Panc1 (cell line): ENCODE measurements around the gene LAMB4. TPM values are rescaled to one million over a fixed set of nuclear protein-coding genes. Genes with fewer than 3 reads are reported as not detected.

Source experiments
- ATAC-seq: fragments of 200-7000 bp; cut with Tn5 transposase; 2 replicates; pipeline ENCODE4 v1.9.1; 2020; ENCODE audit warnings: mild to moderate bottlenecking, moderate library complexity
- BruUV-seq: library from RNA; stranded (reverse); fragments of 400-500 nt; replicated peaks from 2 replicates; lab custom pipeline; 2021; lab: Mats Ljungman, UMichigan
- CTCF ChIA-PET: fragments of 300-600 bp; sonication (Branson Sonifier 250); formaldehyde crosslinking; loops from one replicate; lab custom pipeline; 2022; ENCODE audit warnings: antibody characterized with exemption; lab: Charles Lee
- POLR2A ChIA-PET: fragments of 300-600 bp; sonication (Branson Sonifier 250); formaldehyde crosslinking; loops from one replicate; lab custom pipeline; 2022; ENCODE audit warnings: antibody characterized with exemption; lab: Charles Lee
- DNase-seq: peaks from one replicate; pipeline ENCODE4 v3.0.0-alpha.2; 2010; ENCODE audit warnings: low read depth, low spot score
- H3K27ac ChIP-seq: 2 replicates; pipeline ENCODE4 v1.5.1; 2011; ENCODE audit warnings: mild to moderate bottlenecking, low read length, inconsistent platforms
- H3K27me3 ChIP-seq: fragments of 200-500 bp; sonication (Bioruptor generic); 2 replicates; pipeline ENCODE4 v1.6.0; 2014; ENCODE audit warnings: low read length, inconsistent platforms; ENCODE audit not compliant: control insufficient read depth, insufficient read depth
- H3K36me3 ChIP-seq: fragments of 200-500 bp; sonication (Bioruptor generic); 2 replicates; pipeline ENCODE4 v1.5.1; 2014; ENCODE audit warnings: inconsistent platforms, mild to moderate bottlenecking, low read length, moderate library complexity; ENCODE audit not compliant: control insufficient read depth, insufficient read depth
- H3K4me1 ChIP-seq: 2 replicates; pipeline ENCODE4 v1.5.1; 2011; ENCODE audit warnings: inconsistent platforms, mild to moderate bottlenecking, low read length, moderate library complexity; ENCODE audit not compliant: control insufficient read depth, insufficient read depth
- H3K4me3 ChIP-seq, 2 experiments: 2 replicates each; pipeline ENCODE4 v1.5.1; 2011 to 2012; ENCODE audit warnings: low read depth in 2 of 2, low read length in 2 of 2, mild to moderate bottlenecking in 2 of 2, inconsistent platforms in 1 of 2, moderate library complexity in 1 of 2
- H3K9me3 ChIP-seq: fragments of 200-500 bp; sonication (Bioruptor generic); 2 replicates; pipeline ENCODE4 v1.5.1; 2014; ENCODE audit warnings: low read depth, mild to moderate bottlenecking, inconsistent platforms, low read length, moderate library complexity; ENCODE audit not compliant: control insufficient read depth, insufficient read depth
- POLR2AphosphoS5 ChIP-seq: IDR thresholded peaks from 2 replicates; pipeline ENCODE4 v1.6.1; 2012; ENCODE audit warnings: mild to moderate bottlenecking, low read depth, low read length, moderate library complexity
- SIN3A ChIP-seq: IDR thresholded peaks from 2 replicates; pipeline ENCODE4 v1.6.1; 2012; ENCODE audit warnings: low read depth, mild to moderate bottlenecking, low read length, moderate library complexity, borderline replicate concordance; ENCODE audit not compliant: insufficient read depth
- TCF7L2 ChIP-seq: IDR thresholded peaks from 2 replicates; pipeline ENCODE4 v1.6.1; 2011; ENCODE audit warnings: mild to moderate bottlenecking, low read depth, low read length, inconsistent platforms
- in situ Hi-C: cut with HindIII; loops from 2 replicates; pipeline ENCODE4 v1.10.0; 2016; ENCODE audit warnings: low sequenced_read_pairs, low pct_unique_long_range_greater_than_20kb
- intact Hi-C: fragments of 100-400 bp; cut with micrococcal nuclease; formaldehyde crosslinking; loops from one replicate; pipeline ENCODE4 v1.10.0; 2022; ENCODE audit not compliant: unreplicated experiment
- total RNA-seq: library from RNA; stranded (reverse); gene quantifications from one replicate; pipeline ENCODE4 v1.2.1, GENCODE V29; 2021; ENCODE audit not compliant: unreplicated experiment
- TF ChIP-seq, protein P1 (sequence below), 2 experiments: IDR thresholded peaks; 2 replicates each; pipeline ENCODE4 v1.6.1; 2011 to 2012; ENCODE audit warnings: low read depth in 2 of 2, control low read depth in 1 of 2, low read length in 1 of 2, mild to moderate bottlenecking in 1 of 2, moderate library complexity in 1 of 2; ENCODE audit not compliant: insufficient read depth in 1 of 2
- TF ChIP-seq, protein P2 (sequence below): fragments of 450-650 bp; IDR thresholded peaks from 2 replicates; pipeline ENCODE4 v1.5.1; 2017; ENCODE audit warnings: mild to moderate bottlenecking

Gene LAMB4
- total RNA-seq, 1 experiment from 2014 or later, result not detected

DNA sequence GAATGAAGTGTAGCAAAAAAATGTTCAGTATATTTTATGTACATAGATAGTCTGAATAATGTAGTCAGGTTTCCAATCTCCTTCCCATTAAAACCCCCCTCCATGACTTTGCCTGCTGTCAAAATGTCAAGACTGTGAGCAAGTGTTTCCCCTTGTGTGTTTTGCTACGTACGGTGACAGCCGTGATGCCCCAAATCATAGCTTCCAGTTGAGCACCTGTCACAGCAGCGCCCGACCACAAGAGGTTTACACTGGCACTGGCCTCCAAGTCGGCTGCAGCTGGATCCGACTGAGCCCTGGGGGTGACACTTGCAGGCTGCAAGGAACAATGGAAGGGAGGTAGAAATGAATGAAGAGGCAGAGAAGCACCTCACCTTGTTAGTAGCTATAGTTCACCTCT, 62.3 kb downstream of the LAMB4 start:
- Histone ChIP-seq H3K4me3 (no peak overlapping the region), H3K4me1 (peaks cover 2% of the 10 kb centered on the region; the same call in 1 of the 2 replicates), H3K27me3 (no peaks in the 10 kb centered on the region), H3K9me3 (no peaks in the 10 kb centered on the region), H3K36me3 (no peaks in the 10 kb centered on the region), H3K27ac (no peak overlapping the region)
- intact Hi-C loops, result no loop called here
- ChIA-PET POLR2A (no interaction called here), CTCF (no interaction called here)
- no peak for ATAC-seq
- BruUV-seq, result no TSS peak
- TF ChIP-seq TCF7L2 (no peak), SIN3A (no peak), POLR2AphosphoS5 (no peak)
- TF ChIP-seq, protein P1, sequence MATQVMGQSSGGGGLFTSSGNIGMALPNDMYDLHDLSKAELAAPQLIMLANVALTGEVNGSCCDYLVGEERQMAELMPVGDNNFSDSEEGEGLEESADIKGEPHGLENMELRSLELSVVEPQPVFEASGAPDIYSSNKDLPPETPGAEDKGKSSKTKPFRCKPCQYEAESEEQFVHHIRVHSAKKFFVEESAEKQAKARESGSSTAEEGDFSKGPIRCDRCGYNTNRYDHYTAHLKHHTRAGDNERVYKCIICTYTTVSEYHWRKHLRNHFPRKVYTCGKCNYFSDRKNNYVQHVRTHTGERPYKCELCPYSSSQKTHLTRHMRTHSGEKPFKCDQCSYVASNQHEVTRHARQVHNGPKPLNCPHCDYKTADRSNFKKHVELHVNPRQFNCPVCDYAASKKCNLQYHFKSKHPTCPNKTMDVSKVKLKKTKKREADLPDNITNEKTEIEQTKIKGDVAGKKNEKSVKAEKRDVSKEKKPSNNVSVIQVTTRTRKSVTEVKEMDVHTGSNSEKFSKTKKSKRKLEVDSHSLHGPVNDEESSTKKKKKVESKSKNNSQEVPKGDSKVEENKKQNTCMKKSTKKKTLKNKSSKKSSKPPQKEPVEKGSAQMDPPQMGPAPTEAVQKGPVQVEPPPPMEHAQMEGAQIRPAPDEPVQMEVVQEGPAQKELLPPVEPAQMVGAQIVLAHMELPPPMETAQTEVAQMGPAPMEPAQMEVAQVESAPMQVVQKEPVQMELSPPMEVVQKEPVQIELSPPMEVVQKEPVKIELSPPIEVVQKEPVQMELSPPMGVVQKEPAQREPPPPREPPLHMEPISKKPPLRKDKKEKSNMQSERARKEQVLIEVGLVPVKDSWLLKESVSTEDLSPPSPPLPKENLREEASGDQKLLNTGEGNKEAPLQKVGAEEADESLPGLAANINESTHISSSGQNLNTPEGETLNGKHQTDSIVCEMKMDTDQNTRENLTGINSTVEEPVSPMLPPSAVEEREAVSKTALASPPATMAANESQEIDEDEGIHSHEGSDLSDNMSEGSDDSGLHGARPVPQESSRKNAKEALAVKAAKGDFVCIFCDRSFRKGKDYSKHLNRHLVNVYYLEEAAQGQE (IDR thresholded peaks at IDR 0.05; ENCODE audit: insufficient read depth in 1 of 2, low read depth in 2 of 2, low read length in 1 of 2), result no peak
- TF ChIP-seq, protein P2, sequence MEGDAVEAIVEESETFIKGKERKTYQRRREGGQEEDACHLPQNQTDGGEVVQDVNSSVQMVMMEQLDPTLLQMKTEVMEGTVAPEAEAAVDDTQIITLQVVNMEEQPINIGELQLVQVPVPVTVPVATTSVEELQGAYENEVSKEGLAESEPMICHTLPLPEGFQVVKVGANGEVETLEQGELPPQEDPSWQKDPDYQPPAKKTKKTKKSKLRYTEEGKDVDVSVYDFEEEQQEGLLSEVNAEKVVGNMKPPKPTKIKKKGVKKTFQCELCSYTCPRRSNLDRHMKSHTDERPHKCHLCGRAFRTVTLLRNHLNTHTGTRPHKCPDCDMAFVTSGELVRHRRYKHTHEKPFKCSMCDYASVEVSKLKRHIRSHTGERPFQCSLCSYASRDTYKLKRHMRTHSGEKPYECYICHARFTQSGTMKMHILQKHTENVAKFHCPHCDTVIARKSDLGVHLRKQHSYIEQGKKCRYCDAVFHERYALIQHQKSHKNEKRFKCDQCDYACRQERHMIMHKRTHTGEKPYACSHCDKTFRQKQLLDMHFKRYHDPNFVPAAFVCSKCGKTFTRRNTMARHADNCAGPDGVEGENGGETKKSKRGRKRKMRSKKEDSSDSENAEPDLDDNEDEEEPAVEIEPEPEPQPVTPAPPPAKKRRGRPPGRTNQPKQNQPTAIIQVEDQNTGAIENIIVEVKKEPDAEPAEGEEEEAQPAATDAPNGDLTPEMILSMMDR, result no peak
- DNase-seq, result no peak
- in situ Hi-C loops, result no loop called here

GRCh38 chr7:108066486-108066885, 63.7 kb downstream of the LAMB4 start:
- ChIA-PET CTCF (no interaction called here), POLR2A (no interaction called here)
- in situ Hi-C loops (no loop called here), intact Hi-C loops (no loop called here)
- Histone ChIP-seq H3K9me3 (no peaks in the 10 kb centered on the region), H3K27ac (no peak overlapping the region), H3K4me1 (peaks cover 2% of the 10 kb centered on the region; the same call in 1 of the 2 replicates), H3K36me3 (no peaks in the 10 kb centered on the region), H3K27me3 (no peaks in the 10 kb centered on the region), H3K4me3 (no peak overlapping the region)
- BruUV-seq, result no TSS peak
- DNase-seq (no peak), ATAC-seq (peak; percentile 64)
- TF ChIP-seq TCF7L2, result no peak
- TF ChIP-seq POLR2AphosphoS5, result no peak
- TF ChIP-seq, protein P2, result no peak
- TF ChIP-seq, protein P1 (IDR thresholded peaks at IDR 0.05; ENCODE audit: insufficient read depth in 1 of 2, low read depth in 2 of 2, low read length in 1 of 2), result no peak
